ENCODE measurements around the gene SLC9A9.

DNA sequence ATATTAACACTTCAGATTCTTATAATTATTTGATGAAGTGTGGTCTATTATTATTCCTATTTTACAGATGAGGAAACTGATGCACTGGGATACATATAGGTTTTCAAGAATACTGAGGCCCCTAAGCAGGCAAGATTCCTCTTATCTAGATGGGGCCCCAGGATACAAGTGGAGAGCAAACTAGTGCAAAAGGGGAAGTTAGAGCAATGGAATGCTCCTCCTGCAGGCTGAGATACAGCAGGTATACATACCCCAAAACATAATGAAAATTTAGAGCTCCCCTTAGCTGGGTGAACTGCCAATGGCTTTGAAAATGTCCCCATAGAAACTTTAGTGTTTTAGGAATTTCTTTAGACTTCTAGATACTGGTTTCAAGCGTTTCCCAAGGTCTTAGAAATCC lies 481.6 kb downstream of the SLC9A9 start:
- TF ChIP-seq, protein P1, sequence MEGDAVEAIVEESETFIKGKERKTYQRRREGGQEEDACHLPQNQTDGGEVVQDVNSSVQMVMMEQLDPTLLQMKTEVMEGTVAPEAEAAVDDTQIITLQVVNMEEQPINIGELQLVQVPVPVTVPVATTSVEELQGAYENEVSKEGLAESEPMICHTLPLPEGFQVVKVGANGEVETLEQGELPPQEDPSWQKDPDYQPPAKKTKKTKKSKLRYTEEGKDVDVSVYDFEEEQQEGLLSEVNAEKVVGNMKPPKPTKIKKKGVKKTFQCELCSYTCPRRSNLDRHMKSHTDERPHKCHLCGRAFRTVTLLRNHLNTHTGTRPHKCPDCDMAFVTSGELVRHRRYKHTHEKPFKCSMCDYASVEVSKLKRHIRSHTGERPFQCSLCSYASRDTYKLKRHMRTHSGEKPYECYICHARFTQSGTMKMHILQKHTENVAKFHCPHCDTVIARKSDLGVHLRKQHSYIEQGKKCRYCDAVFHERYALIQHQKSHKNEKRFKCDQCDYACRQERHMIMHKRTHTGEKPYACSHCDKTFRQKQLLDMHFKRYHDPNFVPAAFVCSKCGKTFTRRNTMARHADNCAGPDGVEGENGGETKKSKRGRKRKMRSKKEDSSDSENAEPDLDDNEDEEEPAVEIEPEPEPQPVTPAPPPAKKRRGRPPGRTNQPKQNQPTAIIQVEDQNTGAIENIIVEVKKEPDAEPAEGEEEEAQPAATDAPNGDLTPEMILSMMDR (conservative IDR thresholded peaks at IDR 0.05 in 1 of 2, IDR thresholded peaks at IDR 0.05 in 1 of 2; ENCODE audit: low read depth in 1 of 2, low read length in 2 of 2) = no peak
- TF ChIP-seq EZH2 (IDR thresholded peaks at IDR 0.05; ENCODE audit: low read length, missing control alignments) = no peak

Measured in fibroblast of lung (primary cell).